ENCODE data around the gene TOP3B.

TOP3B gene

GRCh38 chr22:21975273-21975672 lies 7.3 kb downstream of the TOP3B start:
- TF ChIP-seq CTCF (IDR thresholded peaks at IDR 0.05), result no peak

- no peak for TF ChIP-seq CTCF (IDR thresholded peaks at IDR 0.05)
Observed at GRCh38 chr22:21974058-21974649, 8.4 kb downstream of the TOP3B start.

- TF ChIP-seq CTCF (IDR thresholded peaks at IDR 0.05), result no peak
Observed at GRCh38 chr22:21972806-21973205, 9.8 kb downstream of the TOP3B start.

- peak; percentile 97 for TF ChIP-seq CTCF (IDR thresholded peaks at IDR 0.05)
Observed at GRCh38 chr22:21972293-21972779, 10.3 kb downstream of the TOP3B start.

GRCh38 chr22:21971858-21972275 lies 10.7 kb downstream of the TOP3B start:
- TF ChIP-seq CTCF (IDR thresholded peaks at IDR 0.05), result no peak

- no peak for TF ChIP-seq CTCF (IDR thresholded peaks at IDR 0.05)
Observed at GRCh38 chr22:21970800-21971617, 11.6 kb downstream of the TOP3B start.

- TF ChIP-seq CTCF (IDR thresholded peaks at IDR 0.05), result no peak
Observed at GRCh38 chr22:21970037-21970799, 12.4 kb downstream of the TOP3B start.
